Measurements from ENCODE around the gene RIPPLY3. TPM values are rescaled to one million over a fixed set of nuclear protein-coding genes. Genes with fewer than 3 reads are reported as not detected.

Gene RIPPLY3
- total RNA-seq, result under 1 TPM in 1 of 2 experiments, not detected in 1; 0.08 TPM

GRCh38 chr21:37006486-37007291 lies at the start of gene RIPPLY3:
Gene RIPPLY3 (plus strand): TSS chr21:37006702. CDS start chr21:37006773, 71 bp downstream.
- ChIA-PET POLR2A (interaction anchor here (1.0 kb wide), 1 partner anchor 19 kb away, joined by 3 read pairs; no protein-coding TSS in a partner anchor), CTCF (no interaction called here)

GRCh38 chr21:36959020-36959835 lies 47.3 kb upstream of the RIPPLY3 start:
- ChIA-PET POLR2A (no interaction called here), CTCF (no interaction called here)

GRCh38 chr21:36960676-36961284 lies 45.7 kb upstream of the RIPPLY3 start:
- ChIA-PET POLR2A (no interaction called here), CTCF (no interaction called here)

- ChIA-PET POLR2A (no interaction called here), CTCF (interaction anchor here (1.0 kb wide), 1 partner anchor 28 kb away, joined by 3 read pairs; no protein-coding TSS in a partner anchor)
These were observed 44.3 kb upstream of the RIPPLY3 start for GRCh38 chr21:36962098-36962780.

GRCh38 chr21:36964398-36964797 lies 42.1 kb upstream of the RIPPLY3 start:
- ChIA-PET POLR2A (no interaction called here), CTCF (no interaction called here)

- POLR2A ChIA-PET, result interaction anchor here (0.6 to 0.7 kb wide), 3 partner anchors 26 to 598 kb away, joined by 3 to 5 read pairs (median 3); no protein-coding TSS in a partner anchor
- CTCF ChIA-PET, result interaction anchor here (0.7 to 1.1 kb wide), 2 partner anchors 24 to 45 kb away, joined by 3 to 4 read pairs; no protein-coding TSS in a partner anchor
These were observed 41.4 kb upstream of the RIPPLY3 start for GRCh38 chr21:36964827-36965719.

- ChIA-PET POLR2A (interaction anchor here (0.6 to 0.7 kb wide), 4 partner anchors 25 to 598 kb away, joined by 3 to 5 read pairs (median 3); no protein-coding TSS in a partner anchor), CTCF (interaction anchor here (0.7 to 1.5 kb wide), 3 partner anchors 11 to 44 kb away, joined by 3 to 5 read pairs (median 4); no protein-coding TSS in a partner anchor)
These were observed 40.8 kb upstream of the RIPPLY3 start for GRCh38 chr21:36965720-36966065.

- ChIA-PET POLR2A (interaction anchor here (0.6 to 1.0 kb wide), 6 partner anchors 10 to 597 kb away, joined by 3 to 5 read pairs (median 3); no protein-coding TSS in a partner anchor), CTCF (interaction anchor here (0.7 to 1.5 kb wide), 3 partner anchors 10 to 44 kb away, joined by 3 to 5 read pairs (median 4); no protein-coding TSS in a partner anchor)
These were observed 40.3 kb upstream of the RIPPLY3 start, which contains the start of gene HLCS for GRCh38 chr21:36966066-36966820. Gene HLCS (minus strand): TSS chr21:36966669. CDS start chr21:36966638, 31 bp downstream.

GRCh38 chr21:36966821-36967768 lies 39.4 kb upstream of the RIPPLY3 start:
- ChIA-PET CTCF (interaction anchor here (1.5 kb wide), 1 partner anchor 9 kb away, joined by 5 read pairs; no protein-coding TSS in a partner anchor), POLR2A (interaction anchor here (0.9 to 1.0 kb wide), 3 partner anchors 9 to 104 kb away, joined by 3 to 5 read pairs (median 3); no protein-coding TSS in a partner anchor)

GRCh38 chr21:36968414-36968813 lies 38.1 kb upstream of the RIPPLY3 start:
- CTCF ChIA-PET, result no interaction called here
- POLR2A ChIA-PET, result no interaction called here

GRCh38 chr21:36968976-36969375 lies 37.5 kb upstream of the RIPPLY3 start:
- POLR2A ChIA-PET, result no interaction called here

GRCh38 chr21:36973986-36974850 lies 32.3 kb upstream of the RIPPLY3 start:
- ChIA-PET CTCF (interaction anchor here (1.8 kb wide), 1 partner anchor 36 kb away, joined by 5 read pairs; no protein-coding TSS in a partner anchor), POLR2A (no interaction called here)

More at GRCh38 chr21:36968976-36969375, 37.5 kb upstream of the RIPPLY3 start:
- CTCF ChIA-PET, result no interaction called here

- POLR2A ChIA-PET, result no interaction called here
- CTCF ChIA-PET, result interaction anchor here (1.8 kb wide), 1 partner anchor 35 kb away, joined by 5 read pairs; no protein-coding TSS in a partner anchor
These were observed 31.7 kb upstream of the RIPPLY3 start for GRCh38 chr21:36974851-36975192.

- ChIA-PET POLR2A (interaction anchor here (1.0 kb wide), 1 partner anchor 10 kb away, joined by 3 read pairs; the partner anchor contains the start of gene HLCS), CTCF (interaction anchor here (1.0 to 2.2 kb wide), 4 partner anchors 10 to 108 kb away, joined by 3 to 23 read pairs (median 7); partner anchors contain the start of gene HLCS)
These were observed 30.2 kb upstream of the RIPPLY3 start for GRCh38 chr21:36976228-36976861.

Measured in activated CD8-positive, alpha-beta memory T cell treated with anti-CD3 and anti-CD28 coated beads for 36 hours (primary cell).